GM12872 (cell line): ENCODE measurements around the gene UBA7.
A peak's percentile ranks its signal among the peaks of the same experiment; 100 is the strongest.

ENCODE experiments used
- CTCF ChIP-seq: IDR thresholded peaks from 3 replicates; pipeline ENCODE4 v1.5.1; 2011; ENCODE audit warnings: low read depth, mild to moderate bottlenecking, low read length, moderate library complexity; ENCODE audit not compliant: insufficient read depth

UBA7 gene

GRCh38 chr3:49803465-49804140, 10.2 kb downstream of the UBA7 start:
- peak; percentile 28; the same call in 1 of the 3 replicates for TF ChIP-seq CTCF

GRCh38 chr3:49802719-49803464, 10.9 kb downstream of the UBA7 start, which contains the start of gene INKA1:
TSS of gene INKA1 (plus strand) at chr3:49803261. CDS start at chr3:49803393, 132 bp downstream.
- TF ChIP-seq CTCF: peak; percentile 93

DNA sequence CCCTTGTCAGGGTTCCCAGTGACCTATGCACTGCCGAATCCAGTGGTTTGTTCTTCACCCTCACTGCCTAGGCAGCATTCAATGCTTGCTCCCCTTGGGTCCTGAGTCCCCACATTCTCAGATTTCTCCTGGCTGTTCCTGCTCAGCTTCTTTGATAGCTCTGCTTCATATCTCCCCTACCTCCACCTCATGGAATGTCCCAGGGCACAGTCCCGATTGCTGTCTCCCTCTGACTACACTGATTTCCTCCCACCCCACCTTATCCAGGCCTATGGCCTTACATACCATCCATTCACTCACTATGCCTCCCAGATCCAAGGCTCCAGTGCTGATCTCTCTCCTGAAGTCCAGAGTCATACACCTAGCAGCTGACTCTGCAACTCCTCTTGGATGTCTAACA, 12.6 kb downstream of the UBA7 start:
- no peak for TF ChIP-seq CTCF

GRCh38 chr3:49799761-49800160, 14.0 kb downstream of the UBA7 start, which contains the start of gene CDHR4:
TSS of gene CDHR4 (minus strand) at chr3:49799873. CDS start at chr3:49799812, 61 bp downstream.
- no peak for TF ChIP-seq CTCF

DNA sequence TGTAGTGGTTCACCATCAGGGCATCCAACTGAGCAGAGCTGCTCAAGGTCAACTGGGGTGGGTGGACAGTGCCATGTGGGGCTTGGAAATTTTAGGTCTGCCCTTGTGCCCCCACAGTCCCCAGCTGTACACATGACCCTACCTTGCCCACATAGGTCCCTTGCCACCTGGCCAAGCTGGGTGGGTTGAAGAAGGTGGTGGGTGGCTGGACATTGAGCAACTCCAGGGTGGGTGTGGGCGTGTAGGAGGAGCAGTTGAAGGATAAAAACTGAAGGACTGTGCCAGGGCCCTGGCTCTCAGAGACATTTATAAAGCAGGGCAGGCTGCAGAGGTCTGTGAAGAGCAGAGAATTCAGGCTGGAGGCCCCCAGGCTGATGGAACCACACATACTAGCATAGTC, 14.6 kb downstream of the UBA7 start:
- no peak for TF ChIP-seq CTCF

DNA sequence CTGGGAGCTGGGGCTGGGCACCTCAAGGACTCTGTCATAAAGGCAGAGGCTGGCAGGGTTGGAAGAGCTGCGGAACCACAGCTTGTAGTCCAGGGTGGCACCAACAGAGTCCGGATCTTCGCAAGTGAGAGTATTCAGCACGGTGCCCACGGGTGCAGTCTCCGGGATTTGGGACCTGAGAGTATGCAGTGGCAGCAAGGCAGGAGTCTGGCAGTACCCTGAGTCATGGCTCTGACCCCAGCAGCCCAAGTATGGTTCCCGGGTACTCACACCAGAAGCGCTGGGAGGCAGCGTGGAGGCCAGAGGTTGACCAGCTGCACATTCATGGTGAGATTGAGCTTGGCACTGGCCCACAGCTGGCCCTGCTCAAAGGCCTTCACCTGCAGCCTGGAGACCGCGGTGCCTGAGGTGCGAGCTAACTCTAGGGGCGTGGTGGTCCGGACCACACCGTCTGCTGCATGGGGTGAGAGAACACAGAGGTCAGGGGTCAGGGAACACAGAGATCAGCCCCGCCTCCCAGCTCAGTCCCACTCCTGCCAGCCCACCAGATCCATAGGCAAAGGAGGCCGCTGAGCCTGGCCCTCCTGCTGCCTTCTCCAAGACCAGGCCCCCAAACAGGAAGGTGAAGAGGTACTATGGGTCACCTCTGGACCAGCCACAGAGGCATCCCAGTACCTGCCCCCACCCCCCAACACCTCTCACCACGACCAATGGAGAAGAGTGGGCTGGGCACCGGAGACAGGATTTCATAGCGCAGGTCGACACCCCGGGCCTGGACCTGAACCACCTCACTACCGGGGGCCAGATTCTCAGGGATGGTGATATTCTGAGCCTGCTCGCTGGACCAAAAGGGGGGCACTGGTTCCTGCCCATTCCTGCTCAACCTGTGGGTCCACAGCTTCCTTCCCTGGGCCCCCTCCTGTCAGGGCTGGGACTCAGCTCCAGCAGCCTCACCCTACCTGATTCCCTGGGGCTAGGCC, 18.5 kb downstream of the UBA7 start:
- TF ChIP-seq CTCF: no peak

DNA sequence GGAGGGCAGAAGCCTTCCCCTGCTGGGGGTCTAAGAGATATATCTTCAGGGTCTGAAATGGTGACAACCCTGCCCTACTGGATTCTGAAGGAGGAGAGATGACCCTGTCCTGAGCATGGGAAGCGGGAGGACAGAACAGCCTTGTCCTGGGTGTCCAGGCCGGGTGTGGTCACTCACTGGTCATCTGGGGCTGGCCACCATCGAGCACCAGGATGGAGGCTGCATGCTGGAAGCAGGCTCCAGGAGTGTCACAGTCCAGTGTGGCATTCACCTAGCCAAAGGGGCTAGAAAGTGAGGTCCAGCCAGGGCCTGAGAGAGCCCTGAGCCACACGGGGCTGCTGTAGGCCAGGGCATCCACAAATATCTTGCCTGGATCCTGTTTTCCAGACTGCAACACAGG, 19.3 kb downstream of the UBA7 start:
- TF ChIP-seq CTCF: no peak
